H9 (cell line): ENCODE measurements around the gene ZNF160. TPM values are rescaled to one million over a fixed set of nuclear protein-coding genes. Genes with fewer than 3 reads are reported as not detected.

Source experiments
- DNase-seq: peaks from one replicate; pipeline ENCODE4 v3.0.0-alpha.2; 2017
- H2AFZ ChIP-seq: one replicate; pipeline ENCODE4 v1.6.1; 2013; ENCODE audit warnings: mild to moderate bottlenecking, low read length, control low read depth, moderate library complexity
- H2AK5ac ChIP-seq: 2 replicates; pipeline ENCODE4 v1.6.1; 2013; ENCODE audit warnings: low read length, control low read depth, mixed read lengths; ENCODE audit not compliant: insufficient read length
- H2BK120ac ChIP-seq: one replicate; pipeline ENCODE4 v1.6.1; 2013; ENCODE audit warnings: low read depth, mild to moderate bottlenecking, low read length, control low read depth, inconsistent platforms; ENCODE audit not compliant: poor library complexity, severe bottlenecking
- H2BK12ac ChIP-seq: 2 replicates; pipeline ENCODE4 v1.6.1; 2013; ENCODE audit warnings: low read length, control low read depth, mixed read lengths, low read depth; ENCODE audit not compliant: insufficient read length
- H2BK15ac ChIP-seq: 2 replicates; pipeline ENCODE4 v1.6.1; 2013; ENCODE audit warnings: low read depth, low read length, control low read depth
- H2BK20ac ChIP-seq: one replicate; pipeline ENCODE4 v1.6.1; 2013; ENCODE audit warnings: low read depth, mild to moderate bottlenecking, low read length, control low read depth, inconsistent platforms; ENCODE audit not compliant: poor library complexity, severe bottlenecking
- H2BK5ac ChIP-seq: 2 replicates; pipeline ENCODE4 v1.6.1; 2013; ENCODE audit warnings: low read length, control low read depth, mixed read lengths; ENCODE audit not compliant: insufficient read length
- H3K14ac ChIP-seq: 2 replicates; pipeline ENCODE4 v1.6.1; 2013; ENCODE audit warnings: low read length, control low read depth; ENCODE audit not compliant: insufficient read depth
- H3K18ac ChIP-seq: 2 replicates; pipeline ENCODE4 v1.6.1; 2013; ENCODE audit warnings: low read depth, mild to moderate bottlenecking, mixed read lengths, low read length, control low read depth; ENCODE audit not compliant: insufficient read length
- H3K23ac ChIP-seq: 2 replicates; pipeline ENCODE4 v1.6.1; 2013; ENCODE audit warnings: low read length, control low read depth, mixed read lengths, low read depth; ENCODE audit not compliant: insufficient read length
- H3K23me2 ChIP-seq: 2 replicates; pipeline ENCODE4 v1.6.1; 2013; ENCODE audit warnings: low read depth, mild to moderate bottlenecking, mixed read lengths, low read length, control low read depth; ENCODE audit not compliant: insufficient read length, poor library complexity, severe bottlenecking
- H3K27ac ChIP-seq: 2 replicates; pipeline ENCODE4 v1.5.1; 2013; ENCODE audit warnings: low read length, control low read depth, mixed read lengths, low read depth; ENCODE audit not compliant: insufficient read length
- H3K27me3 ChIP-seq: 2 replicates; pipeline ENCODE4 v1.6.1; 2013; ENCODE audit warnings: low read length, control low read depth, inconsistent platforms; ENCODE audit not compliant: insufficient read depth
- H3K4ac ChIP-seq: 2 replicates; pipeline ENCODE4 v1.6.1; 2013; ENCODE audit warnings: low read depth, mild to moderate bottlenecking, control low read depth, inconsistent platforms, low read length, moderate library complexity
- H3K4me1 ChIP-seq: 2 replicates; pipeline ENCODE4 v1.6.1; 2013; ENCODE audit warnings: low read length, control low read depth, inconsistent platforms; ENCODE audit not compliant: insufficient read depth
- H3K4me2 ChIP-seq: 2 replicates; pipeline ENCODE4 v1.6.1; 2013; ENCODE audit warnings: low read length, control low read depth, mixed read lengths; ENCODE audit not compliant: insufficient read length, insufficient read depth
- H3K56ac ChIP-seq: 2 replicates; pipeline ENCODE4 v1.6.1; 2013; ENCODE audit warnings: low read depth, mild to moderate bottlenecking, mixed read lengths, low read length, control low read depth; ENCODE audit not compliant: insufficient read length
- H3K79me1 ChIP-seq: 2 replicates; pipeline ENCODE4 v1.6.1; 2013; ENCODE audit warnings: low read depth, mild to moderate bottlenecking, moderate library complexity, low read length, control low read depth, inconsistent platforms; ENCODE audit not compliant: insufficient read depth, poor library complexity, severe bottlenecking
- H3K79me2 ChIP-seq: 2 replicates; pipeline ENCODE4 v1.6.1; 2013; ENCODE audit warnings: low read length, control low read depth, inconsistent platforms; ENCODE audit not compliant: insufficient read depth
- H3K9ac ChIP-seq: 2 replicates; pipeline ENCODE4 v1.6.1; 2013; ENCODE audit warnings: low read length, control low read depth, mixed read lengths; ENCODE audit not compliant: insufficient read length; ENCODE audit errors: extremely low read depth
- H3K9me3 ChIP-seq: one replicate; pipeline ENCODE4 v1.6.1; 2013; ENCODE audit warnings: low read depth, low read length, inconsistent platforms; ENCODE audit not compliant: control insufficient read depth
- H3T11ph ChIP-seq: one replicate; pipeline ENCODE4 v1.6.1; 2013; ENCODE audit warnings: mild to moderate bottlenecking, low read length, control low read depth, inconsistent platforms
- H4K20me1 ChIP-seq: one replicate; pipeline ENCODE4 v1.6.1; 2013; ENCODE audit not compliant: control insufficient read depth, insufficient read length, insufficient read depth
- H4K5ac ChIP-seq: 2 replicates; pipeline ENCODE4 v1.6.1; 2013; ENCODE audit warnings: low read depth, mild to moderate bottlenecking, mixed read lengths, low read length, control low read depth; ENCODE audit not compliant: insufficient read length
- H4K8ac ChIP-seq: replicated peaks from 2 replicates; pipeline ENCODE4 v1.6.1; 2013; ENCODE audit warnings: low read length, control low read depth, mixed read lengths, low read depth; ENCODE audit not compliant: insufficient read length
- H4K91ac ChIP-seq: 2 replicates; pipeline ENCODE4 v1.6.1; 2013; ENCODE audit warnings: low read depth, mild to moderate bottlenecking, moderate library complexity, mixed read lengths, low read length, control low read depth; ENCODE audit not compliant: insufficient read length
- H3K27ac Mint-ChIP-seq, 3 experiments: 2 replicates in 2 of 3; 3 replicates in 1 of 3; pipeline ENCODE4 v1.8.0; 2020 to 2021; ENCODE audit warnings: mixed read lengths in 3 of 3, mild to moderate bottlenecking in 1 of 3, moderate library complexity in 1 of 3
- H3K27me3 Mint-ChIP-seq: 2 replicates; pipeline ENCODE4 v1.8.0; 2021; ENCODE audit warnings: low read depth, mild to moderate bottlenecking, moderate library complexity, mixed read lengths
- H3K36me3 Mint-ChIP-seq, 3 experiments: 2 replicates in 2 of 3; 3 replicates in 1 of 3; pipeline ENCODE4 v1.8.0; 2020 to 2021; ENCODE audit warnings: low read depth in 3 of 3, mixed read lengths in 3 of 3; ENCODE audit not compliant: insufficient read depth in 1 of 3
- H3K4me1 Mint-ChIP-seq, 2 experiments: 2 replicates each; pipeline ENCODE4 v1.8.0; 2020; ENCODE audit warnings: mixed read lengths in 2 of 2
- H3K4me3 Mint-ChIP-seq, 2 experiments: 2 replicates in 1 of 2; 3 replicates in 1 of 2; pipeline ENCODE4 v1.8.0; 2020 to 2021; ENCODE audit warnings: mild to moderate bottlenecking in 2 of 2, mixed read lengths in 2 of 2, moderate library complexity in 1 of 2
- H3K9me3 Mint-ChIP-seq, 2 experiments: 2 replicates in 1 of 2; 3 replicates in 1 of 2; pipeline ENCODE4 v1.8.0; 2020; ENCODE audit warnings: mild to moderate bottlenecking in 2 of 2, mixed read lengths in 2 of 2, moderate library complexity in 1 of 2
- WGBS: extraction: QIAGEN DNeasy Blood & Tissue Kit; methylation state at CpG from one replicate; pipeline ENCODE4 v1.1.7; 2013; ENCODE audit warnings: missing lambda C conversion rate, low lambda C conversion rate, mixed read lengths; ENCODE audit not compliant: insufficient read length; ENCODE audit errors: extremely low coverage; 5-methylcytosine and 5-hydroxymethylcytosine counted together
- total RNA-seq: library from RNA; stranded (reverse); gene quantifications from 2 replicates; pipeline ENCODE4 v1.2.1, GENCODE V29; 2021
- TF ChIP-seq, protein P1 (sequence below): fragments of 200-600 bp; sonication (generic); conservative IDR thresholded peaks from 3 replicates; pipeline ENCODE4 v1.8.0; 2021; ENCODE audit warnings: antibody characterized with exemption, mild to moderate bottlenecking

The ZNF160 gene
- total RNA-seq, 1 experiment from 2014 or later, result 31.1 TPM

DNA sequence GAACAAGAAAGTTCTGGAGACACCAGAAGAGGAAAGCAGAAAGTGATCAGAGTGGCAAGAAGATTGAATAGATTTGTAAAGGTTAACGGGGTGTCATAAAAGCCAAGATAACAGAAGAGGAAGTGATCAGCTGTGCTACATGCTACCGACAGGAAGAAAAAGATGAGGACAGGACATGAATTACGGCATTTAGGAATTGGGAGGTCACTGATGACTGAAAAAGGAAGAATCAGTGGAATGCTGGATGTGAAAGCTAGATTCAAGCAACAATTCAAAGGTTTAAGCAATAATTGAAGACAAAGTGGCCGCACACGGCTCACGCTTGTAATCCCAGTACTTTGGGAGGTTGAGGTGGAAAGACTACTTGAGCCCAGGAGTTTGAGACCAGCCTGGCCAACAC, 15.1 kb downstream of the ZNF160 start:
- Histone ChIP-seq H3K9ac (no peak overlapping the region), H2AK5ac (no peak overlapping the region), H3K4me1 (no peaks in the 10 kb centered on the region; the same call in 1 of the 2 replicates), H3K14ac (no peak overlapping the region), H2AFZ (no peak overlapping the region), H2BK12ac (no peak overlapping the region), H2BK120ac (no peak overlapping the region), H3K4me2 (no peak overlapping the region), H3K23ac (no peak overlapping the region), H3K56ac (no peak overlapping the region), H4K5ac (no peak overlapping the region), H3T11ph (no peak overlapping the region), H3K27me3 (no peaks in the 10 kb centered on the region), H3K23me2 (no peaks in the 10 kb centered on the region), H3K79me2 (no peaks in the 10 kb centered on the region), H3K79me1 (no peaks in the 10 kb centered on the region), H2BK20ac (no peak overlapping the region), H2BK15ac (no peak overlapping the region), H4K91ac (no peak overlapping the region), H4K8ac (no peak overlapping the region), H3K4ac (no peak overlapping the region), H4K20me1 (no peaks in the 10 kb centered on the region), H2BK5ac (no peak overlapping the region), H3K18ac (no peak overlapping the region), H3K27ac (no peak overlapping the region), H3K9me3 (no peaks in the 10 kb centered on the region)
- TF ChIP-seq, protein P1, sequence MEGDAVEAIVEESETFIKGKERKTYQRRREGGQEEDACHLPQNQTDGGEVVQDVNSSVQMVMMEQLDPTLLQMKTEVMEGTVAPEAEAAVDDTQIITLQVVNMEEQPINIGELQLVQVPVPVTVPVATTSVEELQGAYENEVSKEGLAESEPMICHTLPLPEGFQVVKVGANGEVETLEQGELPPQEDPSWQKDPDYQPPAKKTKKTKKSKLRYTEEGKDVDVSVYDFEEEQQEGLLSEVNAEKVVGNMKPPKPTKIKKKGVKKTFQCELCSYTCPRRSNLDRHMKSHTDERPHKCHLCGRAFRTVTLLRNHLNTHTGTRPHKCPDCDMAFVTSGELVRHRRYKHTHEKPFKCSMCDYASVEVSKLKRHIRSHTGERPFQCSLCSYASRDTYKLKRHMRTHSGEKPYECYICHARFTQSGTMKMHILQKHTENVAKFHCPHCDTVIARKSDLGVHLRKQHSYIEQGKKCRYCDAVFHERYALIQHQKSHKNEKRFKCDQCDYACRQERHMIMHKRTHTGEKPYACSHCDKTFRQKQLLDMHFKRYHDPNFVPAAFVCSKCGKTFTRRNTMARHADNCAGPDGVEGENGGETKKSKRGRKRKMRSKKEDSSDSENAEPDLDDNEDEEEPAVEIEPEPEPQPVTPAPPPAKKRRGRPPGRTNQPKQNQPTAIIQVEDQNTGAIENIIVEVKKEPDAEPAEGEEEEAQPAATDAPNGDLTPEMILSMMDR, result no peak
- no peak for DNase-seq
- H3K27me3 Mint-ChIP-seq, result no peaks in the 10 kb centered on the region
- no peak overlapping the region for H3K4me3 Mint-ChIP-seq
- peaks cover 5 to 6% of the 10 kb centered on the region in 2 experiments for H3K4me1 Mint-ChIP-seq
- no peaks in the 10 kb centered on the region for H3K9me3 Mint-ChIP-seq
- peaks cover 58 to 71% (median 69%) of the 10 kb centered on the region in 3 experiments for H3K36me3 Mint-ChIP-seq
- no peak overlapping the region for H3K27ac Mint-ChIP-seq
- no CpG with 5 or more reads among the region's 6 CpGs for WGBS
